Kidney capillary endothelial cell (primary cell): Measurements from ENCODE around the gene DCC.

Experiments used
- DNase-seq: peaks from one replicate; pipeline ENCODE4 v3.0.0-alpha.2; 2018; ENCODE audit warnings: low spot score

The DCC gene

DNA sequence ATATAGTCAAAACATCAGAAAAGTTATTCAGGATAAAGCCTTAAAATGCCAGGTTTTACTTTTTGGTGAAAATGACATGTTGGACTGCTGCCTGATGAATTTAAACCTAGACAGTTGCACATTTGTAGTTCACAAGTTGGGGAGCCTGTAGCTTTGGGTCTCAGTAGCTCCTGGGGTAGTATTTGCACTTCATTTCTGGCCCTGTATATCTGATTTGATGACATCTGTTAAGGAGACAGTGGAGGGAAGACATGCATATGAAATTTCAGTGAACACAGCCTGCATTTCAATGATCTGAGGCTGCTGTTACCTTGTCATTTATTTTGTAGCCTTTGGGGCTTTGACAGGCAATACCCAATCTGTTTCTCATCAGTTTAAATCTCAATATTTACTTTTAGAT is 156.4 kb downstream of the DCC start:
- DNase-seq: no peak

DNA sequence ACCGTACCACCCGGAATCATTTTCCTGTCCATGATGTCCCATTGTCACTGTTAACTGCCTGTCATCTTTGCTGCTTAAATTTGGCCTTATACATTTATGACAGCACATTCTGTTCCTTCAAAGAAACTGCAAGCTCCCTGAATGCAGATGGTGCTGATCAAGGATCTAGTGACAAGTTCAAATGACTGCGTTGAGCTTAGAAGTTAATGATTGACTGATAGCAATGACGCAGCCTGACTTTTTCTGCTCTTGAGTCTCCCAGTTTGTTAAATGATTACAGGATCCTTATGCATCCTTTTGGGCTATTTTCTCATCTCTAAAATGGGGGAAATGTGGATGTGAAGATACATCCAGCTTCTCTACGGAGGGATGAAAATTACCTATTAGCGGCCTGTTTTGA is 159.0 kb downstream of the DCC start:
- no peak for DNase-seq

DNA sequence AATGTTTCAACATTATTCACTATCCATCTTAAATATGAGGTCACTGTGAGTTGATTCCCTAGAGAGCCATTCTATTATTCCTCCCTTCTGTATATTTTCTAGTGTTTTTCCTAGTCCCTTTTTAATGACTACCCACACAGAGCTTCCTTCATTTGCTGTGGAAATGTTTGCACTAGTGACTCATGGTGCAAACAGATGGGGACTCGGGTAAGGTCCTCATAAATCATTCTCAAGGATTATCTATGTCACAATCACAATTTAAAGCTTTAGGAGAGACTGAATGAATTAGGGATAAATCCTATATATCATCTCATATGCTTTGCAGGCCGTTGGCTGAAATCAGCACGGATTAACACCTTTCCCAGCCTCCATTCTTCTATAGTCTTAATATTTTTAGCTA is 159.6 kb downstream of the DCC start:
- no peak for DNase-seq

DNA sequence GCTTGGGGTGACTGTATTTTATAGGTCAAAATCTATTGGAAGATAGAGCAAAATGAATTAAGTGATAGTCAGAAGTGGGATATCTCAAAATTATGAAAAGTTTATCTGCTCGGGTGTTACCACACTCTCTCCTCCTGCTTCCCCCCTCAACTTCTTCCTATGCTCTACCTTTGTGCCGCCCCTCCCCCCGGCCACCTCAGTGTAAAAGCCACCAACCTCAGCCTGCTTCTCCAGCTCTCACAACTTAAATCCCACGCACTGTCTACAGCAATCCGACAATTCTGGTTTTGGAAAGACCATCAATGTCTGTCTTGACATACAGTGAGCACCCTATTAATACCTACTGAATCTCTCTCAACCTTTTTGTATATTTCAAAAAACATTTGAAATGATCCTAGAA is 164.6 kb downstream of the DCC start:
- DNase-seq: no peak

DNA sequence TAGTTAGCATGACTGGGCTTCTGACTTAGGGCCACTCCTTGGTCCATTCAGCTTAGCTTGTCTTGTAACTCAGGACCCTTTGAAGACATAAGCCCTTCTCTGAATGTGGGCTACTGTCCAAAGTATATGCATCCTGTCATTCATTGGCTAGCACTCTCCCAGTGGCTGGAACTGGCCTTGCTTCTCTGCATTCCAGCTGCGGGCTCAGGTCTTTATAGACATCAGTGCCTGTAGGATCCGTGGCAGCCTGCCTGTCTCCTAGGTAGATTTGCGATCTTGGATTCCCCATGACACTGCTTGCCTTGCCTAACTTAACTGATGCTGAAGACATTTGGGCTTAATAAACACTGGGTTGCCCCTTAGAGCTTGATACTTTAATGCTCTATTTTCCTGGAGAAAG is 170.1 kb downstream of the DCC start:
- DNase-seq: no peak

DNA sequence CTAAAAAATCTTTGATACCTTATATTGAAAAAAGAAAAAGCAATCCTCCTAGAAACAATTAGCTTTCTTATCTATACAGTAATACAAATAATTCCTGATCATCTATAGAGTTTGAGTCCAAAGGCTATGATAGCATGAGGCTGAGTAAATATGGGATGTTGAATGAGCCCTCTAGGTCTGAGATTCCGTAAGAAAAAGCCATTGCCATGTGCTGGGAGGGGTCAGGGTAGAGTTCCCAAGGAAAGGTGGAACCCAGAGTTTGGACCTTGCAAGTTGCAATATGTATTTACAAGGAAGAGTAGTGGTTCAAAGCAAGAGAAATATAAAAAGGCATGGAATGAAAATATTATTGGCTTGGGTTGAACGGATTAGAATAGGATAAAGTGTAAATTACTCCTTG is 178.1 kb downstream of the DCC start:
- DNase-seq: no peak

DNA sequence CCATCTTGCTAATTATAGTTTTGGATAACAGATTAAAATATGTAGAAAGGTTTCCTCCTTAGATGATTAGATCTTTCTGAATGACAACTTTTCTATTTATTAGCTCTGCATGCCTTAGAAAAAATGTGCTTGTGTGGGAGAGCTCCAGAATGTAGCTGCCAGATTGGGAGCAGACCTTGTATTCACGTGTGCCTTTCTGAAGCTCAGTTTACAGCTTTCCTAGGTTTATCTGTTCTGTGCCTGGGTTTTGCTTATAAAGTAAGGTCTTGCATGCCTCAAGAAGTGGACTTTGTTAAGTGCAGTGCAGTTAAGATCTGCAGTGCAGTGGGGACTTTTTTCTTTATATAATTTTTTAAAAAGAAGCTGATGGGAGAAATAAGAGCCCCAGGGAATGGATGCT is 179.0 kb downstream of the DCC start:
- no peak for DNase-seq

DNA sequence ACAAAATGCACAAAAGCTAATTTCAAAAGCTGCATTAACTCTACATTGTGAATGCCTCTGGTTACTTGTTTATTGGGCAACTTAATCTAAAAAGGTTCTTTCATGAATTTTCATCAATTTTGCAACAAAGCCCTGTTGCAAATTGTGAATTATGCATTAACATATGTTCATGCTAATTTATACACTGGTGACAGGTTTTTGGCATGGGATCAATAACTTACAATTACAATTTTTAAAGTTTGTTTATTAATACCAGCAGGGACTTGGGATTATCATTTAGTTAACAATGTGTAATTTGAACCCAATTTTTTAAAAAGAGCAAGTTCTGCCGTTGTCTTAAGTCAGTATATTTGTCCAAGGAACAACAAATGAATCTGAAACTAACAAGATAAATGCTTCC is 183.6 kb downstream of the DCC start:
- DNase-seq: no peak

DNA sequence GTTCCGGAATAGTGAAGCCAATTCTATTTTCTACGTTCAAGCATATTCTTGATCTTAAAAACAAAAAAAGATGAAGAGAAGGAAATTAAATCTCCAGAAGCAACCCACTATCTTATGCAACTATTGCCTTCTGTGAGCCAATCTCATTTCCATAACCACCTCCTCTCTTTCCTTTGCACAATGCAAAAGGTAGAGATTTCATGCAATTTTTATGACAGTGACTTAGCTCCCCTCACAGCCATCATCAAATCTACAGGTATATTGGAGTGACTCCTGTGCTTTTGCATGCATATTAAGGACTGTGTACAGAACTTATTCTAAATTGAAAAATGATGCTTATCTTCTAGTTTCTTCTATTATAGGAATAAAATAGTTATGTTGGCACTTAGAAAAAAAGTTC is 191.8 kb downstream of the DCC start:
- no peak for DNase-seq

DNA sequence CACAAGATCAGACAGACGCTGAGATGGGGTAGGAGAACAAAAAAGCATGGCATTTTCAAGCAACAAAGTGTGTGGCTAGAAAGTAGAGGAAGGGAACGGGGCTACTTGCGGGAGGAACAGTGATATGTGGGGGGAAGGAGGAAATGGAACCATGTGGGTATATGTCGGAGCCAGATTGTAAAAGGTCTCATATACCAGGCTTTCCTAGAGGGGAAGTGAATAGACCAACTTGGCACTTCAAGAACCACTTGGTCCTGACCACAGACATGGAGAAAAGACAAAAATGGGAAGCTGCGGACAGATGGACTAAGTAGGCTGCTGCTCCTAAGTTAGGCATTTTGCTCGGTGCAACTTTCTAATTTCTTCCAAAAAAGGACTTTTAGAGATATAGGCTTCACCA is 196.0 kb downstream of the DCC start:
- no peak for DNase-seq

DNA sequence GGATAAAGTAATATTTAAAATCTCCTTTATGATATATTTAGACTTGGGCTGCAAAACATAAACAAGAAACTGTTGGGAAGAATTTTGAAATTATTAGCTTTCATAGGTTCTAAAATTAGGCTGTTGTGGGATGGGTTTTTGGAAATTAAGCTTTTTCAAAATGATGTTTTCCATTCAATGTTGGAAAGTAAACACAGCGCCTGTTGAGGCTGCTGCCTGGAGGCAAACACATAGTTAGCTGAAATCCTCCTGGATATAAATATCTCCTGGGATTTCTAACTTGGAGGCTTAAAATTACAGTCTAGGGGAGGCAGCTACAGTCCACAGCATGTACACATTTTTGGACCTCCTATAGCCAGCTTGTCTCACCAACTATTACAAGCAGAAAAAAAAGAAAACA is 197.3 kb downstream of the DCC start:
- no peak for DNase-seq

DNA sequence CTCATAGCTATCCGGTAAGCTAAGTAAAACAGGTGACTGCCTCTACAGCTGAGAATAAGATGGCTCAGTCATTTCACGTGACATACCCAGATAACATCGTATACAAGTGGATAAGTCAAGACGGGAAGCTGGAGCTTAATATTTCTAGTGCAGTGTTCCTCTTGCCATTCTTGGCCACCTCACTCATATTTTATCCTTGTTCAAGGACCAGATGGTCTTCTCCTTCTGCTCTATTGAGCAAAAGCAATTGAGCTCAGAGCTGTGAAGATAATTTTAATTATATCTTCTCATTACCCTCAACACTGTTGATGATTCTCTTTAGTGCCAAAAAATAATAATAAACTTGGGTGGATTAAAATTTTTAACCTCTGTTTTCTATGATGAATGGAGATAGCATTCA is 201.1 kb downstream of the DCC start:
- DNase-seq: no peak

DNA sequence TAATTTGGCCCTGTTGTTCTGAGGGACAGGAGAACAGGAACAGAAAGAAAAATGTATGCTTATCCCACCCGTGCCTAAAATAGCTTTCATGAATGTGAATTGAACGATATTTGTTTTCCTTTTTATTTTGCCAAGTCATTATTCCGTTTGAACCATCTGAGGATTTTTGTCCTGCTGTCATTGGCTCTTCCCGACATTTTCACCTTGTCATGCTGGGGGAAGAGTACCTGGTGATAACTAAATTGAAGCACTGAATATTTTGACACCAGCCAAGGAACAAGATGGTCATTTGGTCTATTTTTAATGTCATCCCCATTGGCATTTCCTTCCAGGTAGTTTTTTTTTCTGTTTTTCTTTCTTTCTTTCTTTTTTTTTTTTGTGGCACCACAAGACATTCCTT is 204.1 kb downstream of the DCC start:
- DNase-seq: no peak

DNA sequence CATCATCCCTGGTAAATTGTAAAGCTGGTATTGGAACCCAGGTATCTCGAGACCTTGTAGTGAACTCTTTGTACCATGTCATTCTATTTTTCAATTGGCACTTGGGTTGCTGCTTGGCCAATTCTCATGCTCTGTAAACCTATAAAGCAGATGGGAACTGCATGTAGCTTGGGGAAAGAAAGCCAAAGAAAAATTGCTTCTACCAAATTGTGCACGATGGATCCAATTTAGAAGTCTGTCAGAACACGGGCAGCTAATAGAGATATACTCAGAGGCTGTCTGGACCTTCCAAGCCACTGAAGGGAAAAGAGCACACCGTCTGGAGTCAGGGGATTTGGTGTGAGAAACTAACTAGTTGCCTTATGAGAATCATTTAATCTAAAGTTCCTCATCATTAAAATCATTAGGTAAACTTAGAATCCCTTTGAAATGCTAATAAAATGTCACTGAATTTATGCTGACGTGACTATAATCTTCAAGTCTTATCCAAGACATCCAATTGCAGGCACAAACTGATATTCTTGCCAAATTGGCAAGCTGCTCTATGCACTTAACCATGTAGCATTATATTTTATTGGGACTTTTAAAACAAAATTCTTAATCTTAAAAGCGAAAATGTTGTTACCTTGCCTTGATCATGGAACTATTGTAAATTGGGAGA is 206.8 kb downstream of the DCC start:
- no peak for DNase-seq

DNA sequence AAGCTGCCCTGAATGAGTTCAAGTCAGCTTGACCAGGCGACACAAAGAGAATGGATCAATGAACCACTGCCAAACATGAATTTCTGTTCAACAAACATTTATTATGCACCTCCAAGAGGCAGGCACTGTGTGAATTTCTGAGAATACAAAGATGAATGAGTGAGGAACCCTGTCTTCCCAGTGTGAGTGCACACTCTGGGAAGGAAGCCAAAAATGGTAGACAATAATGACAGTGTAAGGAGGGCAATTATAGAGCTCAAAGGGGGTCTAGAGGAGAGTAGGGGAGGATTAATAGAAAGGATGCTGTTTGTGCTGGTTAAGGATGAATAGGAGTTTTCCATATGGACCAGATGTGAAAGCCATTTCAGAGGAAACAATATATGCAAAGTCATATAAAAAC is 213.4 kb downstream of the DCC start:
- DNase-seq: no peak

DNA sequence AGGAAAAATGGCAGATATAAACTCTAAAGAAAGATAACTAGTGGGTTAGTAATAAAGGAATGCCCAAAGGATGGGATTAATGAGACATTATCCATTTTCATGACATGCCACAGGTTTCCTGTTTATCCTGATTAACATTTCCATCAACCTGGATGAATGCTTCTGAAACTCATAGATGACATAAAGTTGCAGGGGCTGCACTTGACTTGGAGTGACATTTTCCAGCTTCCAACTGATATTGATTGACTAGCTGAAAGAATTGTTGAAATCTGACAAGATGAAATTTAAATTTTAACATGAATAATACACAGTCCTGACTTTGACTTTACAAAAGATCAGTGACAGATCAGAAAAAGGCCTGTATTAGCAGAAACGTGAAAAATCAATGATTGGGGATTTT is 214.2 kb downstream of the DCC start:
- no peak for DNase-seq

DNA sequence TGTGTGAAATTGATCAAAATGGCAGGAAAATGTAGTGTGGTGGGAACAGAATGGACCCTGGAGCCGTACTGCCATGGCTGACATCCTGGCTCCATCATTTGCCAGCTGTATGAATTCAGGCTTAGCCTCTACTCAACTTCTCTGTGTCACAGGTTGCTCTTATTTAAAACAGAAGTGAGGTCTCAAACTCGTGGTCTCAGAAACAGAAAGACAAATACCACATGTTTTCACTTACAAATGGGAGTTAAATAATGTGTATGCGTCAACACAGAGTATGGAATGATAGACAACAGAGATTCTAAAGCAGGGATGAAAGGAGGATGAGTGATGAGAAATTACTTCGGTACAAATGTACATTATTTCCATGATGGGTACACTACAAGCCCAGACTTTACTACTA is 227.4 kb downstream of the DCC start:
- DNase-seq: no peak

DNA sequence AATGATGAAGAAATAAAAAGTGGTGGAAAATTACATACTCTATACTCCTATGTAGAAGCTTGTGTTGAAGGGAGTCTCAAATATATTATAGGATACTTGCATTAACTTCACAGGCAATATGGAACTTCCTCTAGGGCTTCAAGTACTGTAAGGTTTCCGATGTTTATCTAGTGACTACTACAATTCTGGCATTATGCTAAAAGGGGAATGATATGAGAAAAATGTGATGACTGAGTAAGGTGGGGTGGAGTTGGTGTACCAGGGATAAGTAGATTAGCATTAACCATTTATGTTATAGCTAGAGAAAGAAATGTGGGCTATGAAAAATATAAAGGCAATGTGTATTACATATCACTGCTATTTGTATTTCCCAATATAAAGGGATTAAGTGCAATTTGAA is 229.5 kb downstream of the DCC start:
- DNase-seq: no peak

DNA sequence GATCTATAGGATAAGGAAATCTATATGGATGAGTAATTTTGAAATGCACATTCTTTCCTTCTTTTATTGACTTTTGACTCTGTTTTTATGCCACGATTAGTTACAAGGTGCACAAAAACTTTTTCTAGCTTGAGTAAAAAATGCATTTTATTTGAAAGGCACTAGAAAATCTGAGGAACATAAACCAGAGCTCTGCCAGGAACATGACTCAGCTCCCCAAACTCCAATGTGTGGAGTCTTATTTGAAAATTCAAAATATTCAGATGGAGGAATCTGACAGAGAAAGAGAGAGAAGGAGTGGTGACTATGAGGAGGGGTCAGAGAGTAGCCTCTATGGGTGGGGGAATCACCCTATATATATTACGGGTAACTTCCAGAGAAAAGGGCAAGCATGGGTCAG is 231.0 kb downstream of the DCC start:
- DNase-seq: no peak

DNA sequence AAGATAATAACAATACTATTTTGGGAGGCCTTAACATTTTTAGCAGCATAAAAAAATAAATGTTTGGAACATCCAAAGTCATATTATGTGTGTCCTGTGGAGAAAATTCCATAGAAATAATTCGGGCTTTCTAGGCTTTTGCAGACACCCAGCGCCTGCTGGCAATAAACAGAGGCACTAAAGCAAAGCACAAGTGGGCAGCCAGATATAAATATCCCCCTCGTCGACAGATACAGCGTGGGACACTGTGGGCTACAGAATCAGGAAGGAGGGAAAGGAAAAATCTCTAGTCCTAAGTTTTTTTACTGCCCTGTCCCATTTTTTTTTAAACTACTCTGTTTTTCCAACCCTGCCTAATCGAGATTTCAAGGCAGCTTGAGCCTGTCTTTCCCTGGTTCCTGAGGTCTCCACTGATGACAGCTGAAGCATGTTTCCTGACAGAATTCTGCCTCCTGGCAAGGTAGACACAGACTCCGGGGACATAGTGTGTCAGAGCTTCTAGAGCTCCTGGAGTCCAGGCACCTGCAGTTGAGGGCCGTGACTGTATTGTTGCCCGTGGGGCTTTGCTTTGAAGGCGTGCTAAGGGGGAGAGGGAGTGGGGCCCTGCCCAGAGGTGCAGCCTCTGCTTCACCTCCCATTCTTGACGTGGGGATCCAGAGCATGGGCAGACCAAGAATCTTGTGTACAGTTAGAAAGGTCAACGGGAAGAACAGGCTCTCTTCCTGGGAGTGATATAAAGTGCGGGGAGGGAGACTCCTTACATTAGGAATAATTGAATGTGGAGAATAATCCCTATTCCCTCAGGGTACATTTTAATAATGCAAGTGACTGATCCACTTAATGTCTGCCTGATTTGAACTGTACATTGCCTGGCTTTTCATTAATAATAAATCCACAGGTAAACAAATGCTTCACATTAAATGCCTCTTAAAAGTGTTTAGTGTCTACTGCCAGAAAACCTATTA is 232.3 kb downstream of the DCC start:
- DNase-seq: no peak

DNA sequence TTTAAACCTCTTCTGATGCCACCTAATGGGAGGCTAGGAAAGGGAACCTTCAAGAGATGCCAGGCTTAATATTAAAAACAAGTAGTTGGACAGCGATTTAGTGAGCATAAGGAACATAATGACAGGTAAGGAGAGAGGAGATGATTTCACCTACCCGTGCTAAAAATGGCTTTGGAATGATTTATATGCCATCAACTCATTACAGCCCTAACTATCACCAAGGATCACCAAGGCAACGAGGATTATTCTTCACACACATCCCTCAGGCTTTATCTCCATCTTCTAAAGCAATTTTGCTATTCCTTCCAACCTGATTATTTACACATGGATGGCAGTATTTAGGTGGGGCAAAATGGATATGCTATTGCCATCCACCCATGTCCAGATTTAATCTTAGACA is 237.8 kb downstream of the DCC start:
- no peak for DNase-seq

DNA sequence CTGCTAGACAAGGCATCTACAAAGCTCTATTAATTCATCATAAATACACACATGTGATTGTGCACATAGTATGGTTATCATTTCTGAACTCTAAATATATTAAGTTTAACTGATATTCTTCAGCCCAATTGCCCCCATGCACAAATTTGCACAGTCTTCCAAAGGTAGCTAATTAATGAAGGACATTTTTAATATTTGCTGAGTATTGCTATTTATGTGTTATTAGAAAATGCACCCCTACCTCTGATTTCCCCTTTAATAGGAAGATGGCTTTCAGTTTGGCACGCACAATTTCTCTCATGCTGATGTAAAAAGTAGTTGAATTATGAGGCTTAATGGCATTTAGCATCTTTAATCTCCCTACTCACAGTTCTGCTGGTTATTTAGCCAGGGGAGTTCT is 242.1 kb downstream of the DCC start:
- no peak for DNase-seq

DNA sequence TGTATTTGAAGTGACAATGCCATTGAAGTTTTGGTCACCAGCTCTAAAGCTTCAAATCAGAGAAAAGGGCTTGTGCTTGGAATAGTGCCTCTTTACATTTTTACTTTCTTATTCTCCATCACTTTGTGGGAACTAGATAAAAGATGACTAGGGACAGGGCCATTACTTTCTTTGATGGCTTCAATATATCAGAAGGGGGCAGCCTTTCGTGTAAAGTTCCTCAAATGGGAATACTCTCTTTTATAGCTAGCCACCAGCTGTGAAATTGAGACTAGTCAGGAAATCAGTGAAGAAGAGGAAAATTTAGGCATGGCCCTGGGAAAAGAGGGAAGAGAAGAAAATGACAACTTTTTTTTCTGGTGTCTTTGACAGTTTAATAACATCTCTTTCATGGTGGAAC is 242.5 kb downstream of the DCC start:
- no peak for DNase-seq

DNA sequence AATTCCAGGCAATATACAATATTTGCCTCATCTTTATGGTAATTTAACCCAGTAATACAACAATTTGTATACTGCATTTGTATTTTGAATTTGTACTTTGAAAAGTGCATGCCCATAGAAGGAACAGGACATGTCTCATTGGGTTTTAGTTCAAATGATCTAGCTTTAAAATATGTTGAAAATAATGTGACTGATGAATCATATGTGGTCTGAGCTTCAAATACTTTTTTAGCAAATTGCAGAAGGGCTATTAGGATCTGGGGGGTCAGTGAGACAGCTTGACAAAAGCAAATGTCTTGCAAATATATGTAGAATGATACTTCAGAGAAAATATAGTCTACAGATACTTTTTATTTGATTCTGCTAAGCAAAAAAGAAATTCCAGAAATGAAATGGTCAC is 248.9 kb downstream of the DCC start:
- no peak for DNase-seq
